PC-9 (cell line): ENCODE measurements around the gene BHLHE40.

Source experiments
- CTCF ChIP-seq: fragments of 200-600 bp; sonication (generic); conservative IDR thresholded peaks from 2 replicates; pipeline ENCODE4 v1.6.1; 2017; ENCODE audit warnings: mixed run types, antibody characterized with exemption, mild to moderate bottlenecking, moderate library complexity
- EZH2 ChIP-seq: fragments of 200-600 bp; sonication (generic); IDR thresholded peaks from 2 replicates; pipeline ENCODE4 v1.8.0; 2017; ENCODE audit warnings: antibody characterized with exemption, low read depth

- no peak for TF ChIP-seq CTCF
- TF ChIP-seq EZH2 = no peak
Measured at GRCh38 chr3:4986782-4987537, 7.7 kb downstream of the BHLHE40 start.
